ENCODE results near the gene LMBR1. TPM values are rescaled to one million over a fixed set of nuclear protein-coding genes. Genes with fewer than 3 reads are reported as not detected.

LMBR1 gene
- total and polyA plus RNA-seq, 2 donors (not counting 3 experiments of a cell fraction or from before 2014, with no cell fraction given) = 14.0 to 72.9 TPM

GRCh38 chr7:156680281-156680680 lies 212.7 kb downstream of the LMBR1 start:
- dilution Hi-C loops (cut with MboI; ENCODE audit: extremely low pct_ligation_motif_present, low sequenced_read_pairs) = no loop called here
- BruUV-seq (replicated peaks) = no TSS peak
- Histone ChIP-seq H3K4me3 (replicated peaks in 1 of 3; ENCODE audit: insufficient read depth in 1 of 3, low read depth in 1 of 3, low read length in 3 of 3) (no peak overlapping the region), H3K4me2 (ENCODE audit: insufficient read depth, low read length) (no peak overlapping the region), H2AFZ (ENCODE audit: low read depth, low read length) (no peak overlapping the region), H3K9me3 (replicated peaks; ENCODE audit: control insufficient read depth, insufficient read depth, low read length) (no peaks in the 10 kb centered on the region), H3K9me1 (replicated peaks; ENCODE audit: control insufficient read depth, extremely low read depth, insufficient read depth, low read length) (no peaks in the 10 kb centered on the region), H4K20me1 (replicated peaks; ENCODE audit: control insufficient read depth, extremely low read depth, insufficient read depth, low read length) (no peaks in the 10 kb centered on the region), H3K79me2 (ENCODE audit: control insufficient read depth, insufficient read depth, low read length) (no peaks in the 10 kb centered on the region), H3K27ac (ENCODE audit: insufficient read depth, low read depth, low read length) (no peak overlapping the region), H3K4me1 (ENCODE audit: control insufficient read depth, extremely low read depth, insufficient read depth, low read length) (no peaks in the 10 kb centered on the region), H3K36me3 (ENCODE audit: control insufficient read depth in 2 of 2, extremely low read depth in 1 of 2, insufficient read depth in 2 of 2, low read length in 2 of 2) (peaks cover 0 to 12% of the 10 kb centered on the region in 2 experiments), H3K27me3 (ENCODE audit: control insufficient read depth in 2 of 2, insufficient read depth in 2 of 2, low read length in 2 of 2) (no peaks in the 10 kb centered on the region), H3K9ac (replicated peaks; ENCODE audit: extremely low read depth, insufficient read depth, low read length) (no peak overlapping the region)
- intact Hi-C loops (cut with micrococcal nuclease) = no loop called here
- no peak for TF ChIP-seq POLR2A (IDR thresholded peaks at IDR 0.05; ENCODE audit: low read depth, low read length)
- TF ChIP-seq MAX (IDR thresholded peaks at IDR 0.05; ENCODE audit: insufficient read depth, insufficient read length) = no peak
- TF ChIP-seq EZH2 (IDR thresholded peaks at IDR 0.05; ENCODE audit: borderline replicate concordance, low read depth, low read length, severe bottlenecking) = no peak
- no peak for TF ChIP-seq MYC (IDR thresholded peaks at IDR 0.05; ENCODE audit: low read depth, low read length)
- no peak for TF ChIP-seq JUN (IDR thresholded peaks at IDR 0.05; ENCODE audit: borderline replicate concordance, insufficient read depth, insufficient read length, low read depth)
- no peak for TF ChIP-seq CTCF (IDR thresholded peaks at IDR 0.05; ENCODE audit: extremely low read depth in 1 of 2, insufficient read depth in 1 of 2, low read depth in 1 of 2, low read length in 2 of 2)
- no peak for TF ChIP-seq FOS (IDR thresholded peaks at IDR 0.05; ENCODE audit: borderline replicate concordance, insufficient read depth, low read length)
- ChIA-PET POLR2A (no interaction called here), CTCF (no interaction called here)
- no peak for FAIRE-seq
- no peak for DNase-seq (ENCODE audit: low read depth, low spot score)

Data from endothelial cell of umbilical vein (primary cell).